Omental fat pad (tissue), 4 donors: Measurements from ENCODE around the gene APEX1. TPM values are rescaled to one million over a fixed set of nuclear protein-coding genes. Genes with fewer than 3 reads are reported as not detected.

ENCODE experiments used
- ATAC-seq: fragments of 150-250 bp; one replicate; pipeline ENCODE4 v1.9.1; 2016; ENCODE audit warnings: mild to moderate bottlenecking, moderate library complexity; ENCODE audit not compliant: low FRiP score
- DNase-seq: peaks from one replicate; pipeline ENCODE4 v3.0.0-alpha.2; 2019; ENCODE audit warnings: low spot score
- CTCF ChIP-seq, 3 donors: fragments of 450-650 bp; IDR thresholded peaks; one replicate each; pipeline ENCODE4 v1.5.1; 2016 to 2017; ENCODE audit warnings: antibody characterized with exemption in 3 of 3, mild to moderate bottlenecking in 3 of 3, moderate library complexity in 2 of 3
- total RNA-seq, 4 donors: library from RNA; depleted of rRNA; stranded (reverse); fragments of >200 nt; gene quantifications; one replicate each; pipeline ENCODE4 v1.1.0, GENCODE V29; 2016

APEX1 gene
- total RNA-seq, 4 donors from 2014 or later: 110 to 146 (median 131) TPM

- no peak for TF ChIP-seq CTCF (IDR thresholded peaks at IDR 0.05)
- DNase-seq (no peak), ATAC-seq (no peak)
Observed at GRCh38 chr14:20477211-20477876, 22.3 kb downstream of the APEX1 start.

GRCh38 chr14:20478894-20479293 is 23.9 kb downstream of the APEX1 start:
- no peak for TF ChIP-seq CTCF (IDR thresholded peaks at IDR 0.05)
- ATAC-seq: no peak
- no peak for DNase-seq

DNA sequence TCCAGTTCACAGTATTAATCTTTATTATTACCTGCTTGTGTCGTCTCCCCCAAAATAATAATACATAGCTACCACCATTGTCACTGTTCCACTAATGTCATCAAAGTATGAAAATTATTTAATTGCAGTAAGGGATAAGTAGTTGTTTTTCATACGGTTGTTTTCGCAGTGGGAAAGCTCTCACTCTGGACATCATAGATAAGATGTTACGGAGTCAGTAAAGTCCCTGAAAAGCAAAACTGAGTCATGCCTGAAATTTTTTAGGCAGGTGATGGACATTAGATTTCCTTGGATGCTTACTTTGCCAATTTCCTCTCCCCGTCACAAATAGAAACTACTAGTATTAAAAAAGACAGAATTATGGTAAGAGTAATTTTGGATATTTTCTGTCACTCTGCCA is 27.4 kb downstream of the APEX1 start:
- TF ChIP-seq CTCF (IDR thresholded peaks at IDR 0.05): no peak
- ATAC-seq (no peak), DNase-seq (no peak)

GRCh38 chr14:20485900-20486299 is 30.9 kb downstream of the APEX1 start:
- TF ChIP-seq CTCF (IDR thresholded peaks at IDR 0.05): no peak
- ATAC-seq (no peak), DNase-seq (no peak)

DNA sequence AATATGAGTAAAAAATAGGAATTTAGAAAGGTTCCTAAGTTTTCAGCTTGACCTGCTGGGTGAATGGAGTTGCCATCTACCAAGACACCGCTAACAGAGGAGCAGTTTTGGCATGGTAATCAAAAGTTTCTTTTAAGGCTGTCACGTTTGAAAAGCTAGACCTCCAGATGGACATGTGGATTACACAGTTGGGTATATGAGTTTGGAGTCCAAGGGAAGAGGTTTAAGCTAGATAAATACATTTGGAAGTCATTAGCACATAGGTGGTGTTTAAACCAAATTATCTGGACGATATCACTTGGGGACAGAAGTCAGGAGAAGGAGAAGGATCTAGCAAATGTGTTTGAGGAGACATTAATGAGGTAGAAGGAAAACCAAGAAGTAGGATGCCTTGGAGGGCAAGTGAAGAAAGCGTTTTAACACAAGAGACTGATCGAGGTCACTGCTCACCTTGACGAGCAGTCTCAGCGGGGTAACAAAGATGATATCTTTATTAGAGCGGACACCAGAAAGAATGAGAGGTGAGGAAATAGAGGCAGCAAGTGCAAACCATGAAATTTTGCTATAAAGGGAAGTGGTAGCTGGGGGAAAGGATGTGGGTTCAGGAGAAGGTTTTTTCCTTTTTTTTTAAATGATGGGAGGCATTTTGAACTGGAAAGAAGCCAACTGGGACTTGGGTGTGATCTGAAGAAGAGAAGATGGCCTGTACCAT is 31.8 kb downstream of the APEX1 start:
- TF ChIP-seq CTCF (IDR thresholded peaks at IDR 0.05): no peak
- no peak for DNase-seq
- ATAC-seq: no peak

DNA sequence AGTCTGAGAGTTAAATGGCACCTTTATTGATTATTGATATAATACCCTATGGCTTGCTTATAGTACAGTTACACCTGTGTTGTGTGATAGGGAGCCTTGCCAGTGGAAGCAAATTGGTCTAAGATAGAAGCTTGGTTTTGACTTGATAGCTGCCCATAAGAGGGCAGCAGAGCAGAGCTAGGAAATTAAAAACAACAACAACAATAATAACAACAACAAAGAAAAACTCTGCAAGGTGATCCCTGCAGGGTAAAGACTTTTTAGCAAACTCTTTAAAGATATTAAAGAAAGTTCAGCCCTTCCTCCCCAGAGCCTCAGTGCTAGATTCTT is 32.3 kb downstream of the APEX1 start:
- ATAC-seq (no peak), DNase-seq (no peak)
- no peak for TF ChIP-seq CTCF (IDR thresholded peaks at IDR 0.05)
